ENCODE results near the gene LRRC4C. TPM values are rescaled to one million over a fixed set of nuclear protein-coding genes. Genes with fewer than 3 reads are reported as not detected.

Gene LRRC4C
- total RNA-seq, 1 donor from 2014 or later: not detected

GRCh38 chr11:41346042-41346441 lies 113.4 kb downstream of the LRRC4C start:
- H3K9me3 Mint-ChIP-seq: peaks cover 15% of the 10 kb centered on the region
- no peaks in the 10 kb centered on the region for H3K36me3 Mint-ChIP-seq (ENCODE audit: low read depth)
- no peak overlapping the region for H3K4me3 Mint-ChIP-seq
- no peak overlapping the region for H3K27ac Mint-ChIP-seq
- no peak for DNase-seq (ENCODE audit: low spot score)
- no peaks in the 10 kb centered on the region for H3K27me3 Mint-ChIP-seq (ENCODE audit: insufficient read depth)
- intact Hi-C loops (cut with micrococcal nuclease): no loop called here
- H3K4me1 Mint-ChIP-seq (ENCODE audit: low read depth): no peaks in the 10 kb centered on the region

DNA sequence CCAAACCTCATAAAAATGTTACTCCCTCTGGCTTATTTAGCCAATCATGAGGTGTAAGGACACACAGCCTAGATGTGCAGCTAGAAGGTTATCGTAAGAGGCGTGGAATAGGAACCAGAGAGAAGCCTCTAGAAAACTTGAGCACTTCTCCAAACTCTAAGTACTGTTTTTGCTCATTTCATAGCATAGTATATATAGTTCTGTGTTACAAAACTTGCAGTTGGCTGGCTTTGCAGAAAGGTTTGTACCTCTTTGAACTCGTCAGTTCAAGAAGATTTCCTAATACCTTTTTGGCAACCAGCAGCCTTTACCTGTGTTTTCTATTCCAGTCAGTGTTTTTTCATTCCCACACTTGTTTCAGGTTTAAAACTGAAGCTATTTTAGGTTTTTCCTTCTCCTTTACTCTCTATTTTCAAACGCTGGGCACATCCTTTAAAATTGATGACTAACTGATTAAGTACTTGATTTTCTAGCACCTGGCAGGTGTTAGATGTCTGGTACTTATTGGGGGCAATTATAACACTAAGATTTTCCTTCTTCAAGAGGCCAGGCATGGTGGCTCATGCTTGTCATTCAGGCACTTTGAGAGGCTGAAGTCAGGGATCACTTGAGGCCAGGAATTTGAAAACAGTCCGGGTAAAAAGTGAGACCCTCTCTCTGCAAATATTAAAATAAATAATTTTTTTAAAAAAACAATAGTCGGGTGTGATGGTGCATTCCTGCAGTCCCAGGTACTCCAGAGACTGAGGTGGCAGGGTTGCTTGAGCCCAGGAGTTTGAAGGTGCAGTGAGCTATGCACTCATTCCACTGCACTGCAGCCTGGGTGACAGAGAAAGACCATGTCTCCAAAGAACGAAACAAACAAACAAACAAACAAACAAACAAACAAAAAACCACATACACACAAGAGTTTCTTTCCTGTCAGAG lies 125.2 kb downstream of the LRRC4C start:
- no peak for DNase-seq (ENCODE audit: low spot score)
- H3K27me3 Mint-ChIP-seq (ENCODE audit: insufficient read depth): no peaks in the 10 kb centered on the region
- H3K4me3 Mint-ChIP-seq: no peak overlapping the region
- intact Hi-C loops (cut with micrococcal nuclease): no loop called here
- no peaks in the 10 kb centered on the region for H3K4me1 Mint-ChIP-seq (ENCODE audit: low read depth)
- peaks cover 11% of the 10 kb centered on the region for H3K9me3 Mint-ChIP-seq
- no peak overlapping the region for H3K27ac Mint-ChIP-seq
- H3K36me3 Mint-ChIP-seq (ENCODE audit: low read depth): no peaks in the 10 kb centered on the region

DNA sequence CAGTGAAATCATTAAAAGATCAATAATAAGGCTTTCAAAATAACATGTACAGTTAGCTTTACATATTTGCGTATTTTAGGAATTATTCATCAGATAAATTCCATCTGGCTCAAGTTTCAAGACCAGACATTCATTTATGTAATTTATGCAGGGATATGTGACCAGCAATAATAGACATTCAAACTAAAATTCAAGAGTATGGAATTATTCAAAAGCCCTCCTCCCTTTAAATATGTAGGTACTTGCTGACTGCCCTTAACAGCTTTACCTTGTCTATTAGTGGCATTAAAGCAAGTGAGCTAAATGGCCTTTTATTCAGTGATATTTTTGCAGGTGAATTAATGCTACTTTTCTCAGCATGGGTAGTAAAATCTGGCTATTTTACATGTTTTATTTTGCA lies 126.1 kb downstream of the LRRC4C start:
- intact Hi-C loops (cut with micrococcal nuclease): no loop called here
- DNase-seq (ENCODE audit: low spot score): no peak
- H3K27ac Mint-ChIP-seq: no peak overlapping the region
- no peaks in the 10 kb centered on the region for H3K27me3 Mint-ChIP-seq (ENCODE audit: insufficient read depth)
- no peaks in the 10 kb centered on the region for H3K36me3 Mint-ChIP-seq (ENCODE audit: low read depth)
- no peak overlapping the region for H3K4me3 Mint-ChIP-seq
- H3K4me1 Mint-ChIP-seq (ENCODE audit: low read depth): no peaks in the 10 kb centered on the region
- peaks cover 15% of the 10 kb centered on the region for H3K9me3 Mint-ChIP-seq

DNA sequence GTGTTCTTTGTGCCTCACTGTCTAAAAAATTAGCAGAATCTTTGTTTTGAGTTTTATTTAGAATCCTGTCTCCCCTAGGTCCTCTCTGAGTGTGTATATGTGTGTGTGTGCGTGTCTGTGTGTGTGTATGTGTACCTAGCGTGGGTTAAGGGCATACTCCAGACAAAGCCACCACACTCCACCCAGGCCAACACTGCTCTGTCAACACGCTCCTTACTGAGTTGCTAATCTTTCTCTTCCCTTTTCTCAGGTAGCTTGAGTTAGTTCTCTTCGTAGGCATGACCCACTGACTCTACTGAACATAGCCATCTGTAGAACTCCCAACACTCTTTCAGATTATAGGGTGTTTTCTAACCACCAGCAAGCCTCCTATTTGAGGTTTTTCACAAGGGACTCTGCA lies 131.1 kb downstream of the LRRC4C start:
- Mint-ChIP-seq H3K36me3 (ENCODE audit: low read depth) (no peaks in the 10 kb centered on the region), H3K4me3 (no peak overlapping the region), H3K27me3 (ENCODE audit: insufficient read depth) (no peaks in the 10 kb centered on the region), H3K9me3 (peaks cover 16% of the 10 kb centered on the region), H3K4me1 (ENCODE audit: low read depth) (no peaks in the 10 kb centered on the region), H3K27ac (no peak overlapping the region)
- intact Hi-C loops (cut with micrococcal nuclease): no loop called here
- no peak for DNase-seq (ENCODE audit: low spot score)

GRCh38 chr11:41323446-41323845 lies 136.0 kb downstream of the LRRC4C start:
- H3K4me3 Mint-ChIP-seq: no peak overlapping the region
- intact Hi-C loops (cut with micrococcal nuclease): no loop called here
- H3K9me3 Mint-ChIP-seq: peaks cover 5% of the 10 kb centered on the region
- H3K4me1 Mint-ChIP-seq (ENCODE audit: low read depth): no peaks in the 10 kb centered on the region
- DNase-seq (ENCODE audit: low spot score): no peak
- no peaks in the 10 kb centered on the region for H3K36me3 Mint-ChIP-seq (ENCODE audit: low read depth)
- no peak overlapping the region for H3K27ac Mint-ChIP-seq
- H3K27me3 Mint-ChIP-seq (ENCODE audit: insufficient read depth): no peaks in the 10 kb centered on the region

- Mint-ChIP-seq H3K27me3 (ENCODE audit: insufficient read depth) (no peaks in the 10 kb centered on the region), H3K4me3 (no peak overlapping the region), H3K36me3 (ENCODE audit: low read depth) (no peaks in the 10 kb centered on the region), H3K9me3 (peaks cover 2% of the 10 kb centered on the region), H3K27ac (no peak overlapping the region), H3K4me1 (ENCODE audit: low read depth) (no peaks in the 10 kb centered on the region)
- DNase-seq (ENCODE audit: low spot score): no peak
- intact Hi-C loops (cut with micrococcal nuclease): no loop called here
Measured at GRCh38 chr11:41320653-41321052, 138.8 kb downstream of the LRRC4C start.

- Mint-ChIP-seq H3K4me1 (ENCODE audit: low read depth) (no peaks in the 10 kb centered on the region), H3K27me3 (ENCODE audit: insufficient read depth) (no peaks in the 10 kb centered on the region), H3K36me3 (ENCODE audit: low read depth) (no peaks in the 10 kb centered on the region), H3K27ac (no peak overlapping the region), H3K9me3 (no peaks in the 10 kb centered on the region), H3K4me3 (no peak overlapping the region)
- no peak for DNase-seq (ENCODE audit: low spot score)
- intact Hi-C loops (cut with micrococcal nuclease): no loop called here
Measured at GRCh38 chr11:41320238-41320637, 139.2 kb downstream of the LRRC4C start.

GRCh38 chr11:41319434-41319833 lies 140.0 kb downstream of the LRRC4C start:
- H3K27ac Mint-ChIP-seq: no peak overlapping the region
- no peaks in the 10 kb centered on the region for H3K9me3 Mint-ChIP-seq
- intact Hi-C loops (cut with micrococcal nuclease): no loop called here
- no peaks in the 10 kb centered on the region for H3K36me3 Mint-ChIP-seq (ENCODE audit: low read depth)
- H3K4me1 Mint-ChIP-seq (ENCODE audit: low read depth): no peaks in the 10 kb centered on the region
- no peak overlapping the region for H3K4me3 Mint-ChIP-seq
- no peak for DNase-seq (ENCODE audit: low spot score)
- H3K27me3 Mint-ChIP-seq (ENCODE audit: insufficient read depth): no peaks in the 10 kb centered on the region

DNA sequence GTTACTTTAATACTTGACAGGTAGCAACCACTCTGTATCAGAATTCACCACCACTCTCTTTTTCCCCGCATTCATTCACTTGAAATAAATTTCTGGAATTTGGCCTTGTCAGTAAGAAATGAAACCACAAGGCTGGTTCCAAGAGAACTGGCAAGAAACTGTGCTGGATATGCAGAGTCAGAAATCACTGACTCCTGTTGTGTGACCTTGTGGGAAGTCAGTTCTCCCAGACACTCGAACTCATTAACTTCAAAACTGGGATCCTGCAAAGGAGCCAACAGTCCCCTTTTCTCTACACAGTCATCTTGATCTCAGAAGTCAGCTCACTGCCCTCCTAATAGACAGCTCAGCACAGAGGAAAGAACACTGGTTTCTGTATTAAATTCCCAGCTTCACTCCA lies 142.7 kb downstream of the LRRC4C start:
- no peaks in the 10 kb centered on the region for H3K4me1 Mint-ChIP-seq (ENCODE audit: low read depth)
- H3K9me3 Mint-ChIP-seq: no peaks in the 10 kb centered on the region
- no peaks in the 10 kb centered on the region for H3K27me3 Mint-ChIP-seq (ENCODE audit: insufficient read depth)
- no peak overlapping the region for H3K4me3 Mint-ChIP-seq
- H3K36me3 Mint-ChIP-seq (ENCODE audit: low read depth): no peaks in the 10 kb centered on the region
- intact Hi-C loops (cut with micrococcal nuclease): no loop called here
- H3K27ac Mint-ChIP-seq: no peak overlapping the region
- DNase-seq (ENCODE audit: low spot score): no peak

DNA sequence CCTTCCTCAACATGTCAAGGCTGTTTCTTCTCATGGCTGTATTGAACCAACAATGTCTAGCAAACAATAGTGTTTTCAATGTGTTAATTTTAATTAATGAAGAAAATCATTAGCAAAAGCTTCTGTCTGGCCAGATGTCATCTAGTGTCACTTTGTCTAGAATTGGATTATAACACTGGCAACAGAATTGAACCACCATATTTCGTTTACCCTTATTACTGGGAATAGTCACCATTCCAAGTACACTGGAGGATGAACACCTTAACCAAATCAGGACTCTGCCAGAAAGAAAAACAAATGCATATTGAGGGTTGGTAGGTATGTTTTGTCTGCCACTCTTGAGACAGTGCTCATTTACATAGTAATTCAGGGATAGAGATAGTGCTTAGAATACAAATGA lies 146.2 kb downstream of the LRRC4C start:
- intact Hi-C loops (cut with micrococcal nuclease): no loop called here
- no peaks in the 10 kb centered on the region for H3K4me1 Mint-ChIP-seq (ENCODE audit: low read depth)

GRCh38 chr11:41309716-41310115 lies 149.7 kb downstream of the LRRC4C start:
- Mint-ChIP-seq H3K4me1 (ENCODE audit: low read depth) (no peaks in the 10 kb centered on the region), H3K4me3 (no peak overlapping the region), H3K9me3 (peaks cover 17% of the 10 kb centered on the region), H3K27ac (no peak overlapping the region), H3K27me3 (ENCODE audit: insufficient read depth) (no peaks in the 10 kb centered on the region), H3K36me3 (ENCODE audit: low read depth) (no peaks in the 10 kb centered on the region)
- intact Hi-C loops (cut with micrococcal nuclease): no loop called here
- DNase-seq (ENCODE audit: low spot score): no peak

More for the DNA sequence above, 146.2 kb downstream of the LRRC4C start:
- Mint-ChIP-seq H3K4me3 (no peak overlapping the region), H3K9me3 (peaks cover 6% of the 10 kb centered on the region), H3K27me3 (ENCODE audit: insufficient read depth) (no peaks in the 10 kb centered on the region), H3K27ac (no peak overlapping the region), H3K36me3 (ENCODE audit: low read depth) (no peaks in the 10 kb centered on the region)
- DNase-seq (ENCODE audit: low spot score): no peak

DNA sequence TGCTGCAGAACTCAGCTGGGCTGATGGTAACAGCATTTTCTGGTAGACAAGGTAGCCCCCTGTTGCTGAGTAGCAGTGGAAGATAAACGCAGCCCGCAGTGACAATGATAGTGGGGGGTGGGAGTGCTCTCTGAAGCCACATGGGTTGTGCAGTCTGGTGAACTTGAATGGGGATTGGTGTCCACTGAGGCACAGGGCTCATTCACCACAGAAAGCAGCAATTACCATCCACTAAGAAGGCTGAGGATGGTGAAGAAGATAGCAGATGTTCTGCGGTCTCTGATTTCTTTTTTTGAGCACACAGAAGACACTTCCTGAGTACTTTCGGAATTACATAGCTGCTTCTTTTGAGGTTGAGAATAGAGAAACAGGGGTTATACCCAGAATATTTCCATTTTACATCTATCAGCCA lies 150.3 kb downstream of the LRRC4C start:
- H3K27me3 Mint-ChIP-seq (ENCODE audit: insufficient read depth): no peaks in the 10 kb centered on the region
- no peaks in the 10 kb centered on the region for H3K36me3 Mint-ChIP-seq (ENCODE audit: low read depth)
- H3K9me3 Mint-ChIP-seq: peaks cover 17% of the 10 kb centered on the region
- H3K4me1 Mint-ChIP-seq (ENCODE audit: low read depth): no peaks in the 10 kb centered on the region
- H3K4me3 Mint-ChIP-seq: no peak overlapping the region
- no peak overlapping the region for H3K27ac Mint-ChIP-seq
- DNase-seq (ENCODE audit: low spot score): no peak
- intact Hi-C loops (cut with micrococcal nuclease): no loop called here

DNA sequence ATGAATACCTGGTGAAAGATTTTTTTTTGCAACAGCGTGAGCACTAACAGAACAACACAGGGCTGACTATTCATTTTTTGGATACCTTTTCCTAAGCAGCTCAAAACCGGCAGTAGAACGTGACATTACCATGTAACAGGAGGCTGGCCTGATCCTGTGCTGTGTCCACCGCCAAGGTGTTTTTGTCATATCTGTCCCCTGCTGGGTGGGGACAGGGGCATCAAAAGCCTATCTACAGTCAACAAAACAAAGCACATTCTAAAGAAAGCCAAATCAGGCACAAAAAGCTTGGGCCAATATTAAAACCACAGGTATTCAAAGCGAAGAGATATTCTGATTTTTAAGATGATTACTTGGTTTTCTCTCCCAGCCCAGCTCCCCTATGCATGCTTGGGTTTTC lies 151.2 kb downstream of the LRRC4C start:
- no peaks in the 10 kb centered on the region for H3K4me1 Mint-ChIP-seq (ENCODE audit: low read depth)
- no peak overlapping the region for H3K4me3 Mint-ChIP-seq
- H3K27ac Mint-ChIP-seq: no peak overlapping the region
- H3K36me3 Mint-ChIP-seq (ENCODE audit: low read depth): no peaks in the 10 kb centered on the region
- intact Hi-C loops (cut with micrococcal nuclease): no loop called here
- no peak for DNase-seq (ENCODE audit: low spot score)
- H3K27me3 Mint-ChIP-seq (ENCODE audit: insufficient read depth): no peaks in the 10 kb centered on the region
- peaks cover 17% of the 10 kb centered on the region for H3K9me3 Mint-ChIP-seq
